ENCODE data around the gene ITPRIPL2.

Gene ITPRIPL2

DNA sequence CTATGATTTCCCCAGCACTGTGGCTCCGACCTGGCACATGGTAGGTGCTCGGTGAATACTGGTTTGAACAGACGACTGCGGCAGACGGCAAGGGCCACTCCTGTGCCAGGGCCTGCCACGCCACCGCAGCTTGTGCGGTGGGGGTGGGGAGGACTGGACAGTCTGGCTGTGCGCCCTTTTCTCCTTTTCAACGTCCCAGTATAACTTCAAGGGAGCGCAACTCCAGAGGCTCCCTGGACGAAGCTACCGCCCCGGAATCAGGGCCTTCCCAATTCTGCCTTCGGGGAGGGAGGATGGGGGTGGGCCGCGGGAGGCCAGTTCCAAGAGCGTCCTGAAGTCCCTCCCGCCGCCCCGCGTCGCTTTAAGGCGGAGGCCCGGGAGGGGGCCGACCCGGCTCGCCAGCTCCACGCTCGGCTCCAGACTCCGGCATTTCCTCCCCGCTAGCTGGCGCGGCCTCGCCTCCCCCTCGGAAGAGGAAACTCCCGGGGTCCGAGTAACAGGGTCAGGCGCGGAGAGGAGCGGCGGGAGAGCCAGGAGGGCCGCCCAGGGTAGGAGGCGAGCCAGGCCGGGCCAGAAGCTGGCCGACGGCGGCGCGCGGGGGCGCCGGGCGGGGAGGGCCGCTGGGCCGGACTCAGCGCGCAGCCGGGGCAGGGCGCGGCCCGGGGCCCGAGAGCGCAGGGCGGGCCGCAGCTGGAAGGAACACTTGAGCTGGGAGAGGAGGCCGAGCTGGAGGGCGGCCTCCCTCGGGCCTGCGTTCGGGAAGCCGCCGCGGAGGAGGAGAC lies at the start of gene ITPRIPL2:
ITPRIPL2 (plus strand) TSS at position 388 of the 782 bp plus-strand sequence. CDS start 498 bp downstream, outside the sequence.
- CTCF ChIA-PET: interaction anchor here (1.1 to 3.6 kb wide), 3 partner anchors 10 to 66 kb away, joined by 3 to 15 read pairs (median 4); no protein-coding TSS in a partner anchor
- POLR2A ChIA-PET: interaction anchor here (0.6 to 1.8 kb wide), 3 partner anchors 17 to 773 kb away, joined by 5 to 12 read pairs (median 5); no protein-coding TSS in a partner anchor
- DNase-seq (ENCODE audit: extremely low spot score): peak; percentile 66
- TF ChIP-seq, protein P1, sequence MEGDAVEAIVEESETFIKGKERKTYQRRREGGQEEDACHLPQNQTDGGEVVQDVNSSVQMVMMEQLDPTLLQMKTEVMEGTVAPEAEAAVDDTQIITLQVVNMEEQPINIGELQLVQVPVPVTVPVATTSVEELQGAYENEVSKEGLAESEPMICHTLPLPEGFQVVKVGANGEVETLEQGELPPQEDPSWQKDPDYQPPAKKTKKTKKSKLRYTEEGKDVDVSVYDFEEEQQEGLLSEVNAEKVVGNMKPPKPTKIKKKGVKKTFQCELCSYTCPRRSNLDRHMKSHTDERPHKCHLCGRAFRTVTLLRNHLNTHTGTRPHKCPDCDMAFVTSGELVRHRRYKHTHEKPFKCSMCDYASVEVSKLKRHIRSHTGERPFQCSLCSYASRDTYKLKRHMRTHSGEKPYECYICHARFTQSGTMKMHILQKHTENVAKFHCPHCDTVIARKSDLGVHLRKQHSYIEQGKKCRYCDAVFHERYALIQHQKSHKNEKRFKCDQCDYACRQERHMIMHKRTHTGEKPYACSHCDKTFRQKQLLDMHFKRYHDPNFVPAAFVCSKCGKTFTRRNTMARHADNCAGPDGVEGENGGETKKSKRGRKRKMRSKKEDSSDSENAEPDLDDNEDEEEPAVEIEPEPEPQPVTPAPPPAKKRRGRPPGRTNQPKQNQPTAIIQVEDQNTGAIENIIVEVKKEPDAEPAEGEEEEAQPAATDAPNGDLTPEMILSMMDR (IDR thresholded peaks at IDR 0.05; ENCODE audit: control extremely low read depth, extremely low read depth, low read depth, missing control alignments): no peak

DNA sequence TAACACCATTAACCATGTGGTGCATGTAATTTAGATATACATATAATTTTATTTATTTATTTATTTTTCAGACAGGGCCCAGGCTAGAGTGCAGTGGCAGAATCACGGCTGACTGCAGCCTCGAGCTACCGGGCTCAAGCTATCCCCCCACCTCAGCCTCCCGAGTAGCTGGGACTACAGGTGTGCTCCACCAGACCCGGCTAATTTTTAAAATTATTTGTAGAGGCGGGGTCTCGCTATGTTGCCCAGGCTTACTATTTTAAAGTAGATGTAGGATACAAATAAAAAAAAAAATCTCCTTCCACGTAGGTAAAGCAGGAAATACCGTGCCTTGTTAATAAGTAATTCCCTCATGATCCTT lies 46.8 kb upstream of the ITPRIPL2 start:
- CTCF ChIA-PET: interaction anchor here (0.7 to 1.7 kb wide), 2 partner anchors 19 to 113 kb away, joined by 3 to 4 read pairs; no protein-coding TSS in a partner anchor
- TF ChIP-seq, protein P1 (IDR thresholded peaks at IDR 0.05; ENCODE audit: control extremely low read depth, extremely low read depth, low read depth, missing control alignments): no peak

DNA sequence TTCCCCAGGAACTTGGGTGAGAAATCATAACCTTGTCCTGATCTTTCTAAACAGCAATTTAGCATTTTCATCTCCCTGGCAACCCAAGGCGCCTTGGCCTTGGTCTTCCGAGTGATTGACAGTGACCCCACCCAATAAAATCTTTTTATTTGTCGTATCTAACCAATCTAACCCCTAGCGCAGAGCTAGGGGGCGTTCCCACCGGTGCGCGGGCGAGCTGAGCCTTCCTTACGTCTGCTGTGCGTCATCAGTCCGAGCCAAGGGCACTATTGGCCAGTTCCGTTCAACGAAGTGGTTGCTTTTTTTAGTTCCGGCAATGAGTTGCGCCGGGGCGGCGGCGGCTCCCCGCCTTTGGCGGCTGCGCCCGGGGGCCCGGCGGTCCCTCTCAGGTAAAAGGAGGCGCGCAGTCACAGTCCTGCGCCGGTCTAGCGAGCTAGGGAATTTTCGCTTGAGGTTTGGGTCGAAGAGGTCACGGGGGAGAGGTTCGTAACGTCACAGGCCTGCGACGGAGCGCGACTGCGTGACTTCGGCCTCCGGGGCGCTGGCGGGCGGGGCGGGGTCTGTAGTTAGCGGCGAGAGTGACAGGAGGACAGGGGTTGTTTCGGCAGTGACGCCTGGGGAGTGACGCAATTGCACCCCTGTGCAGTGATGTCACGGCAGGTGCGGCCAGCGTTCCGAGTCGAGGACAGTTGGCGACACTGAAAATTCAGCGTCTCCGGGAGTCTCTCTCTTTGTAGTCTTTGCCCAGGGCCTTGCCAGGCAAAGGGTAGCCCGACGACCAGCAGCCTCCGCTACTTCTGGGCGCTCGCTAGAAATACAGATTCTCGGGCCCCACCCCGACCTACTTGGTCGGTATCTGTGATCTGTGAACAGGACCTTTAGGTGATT lies 46.2 kb upstream of the ITPRIPL2 start, which contains the start of gene COQ7:
COQ7 (plus strand) TSS at position 266 of the 888 bp plus-strand sequence; CDS start at position 317, 51 bp downstream.
- CTCF ChIA-PET: interaction anchor here (0.7 to 1.7 kb wide), 2 partner anchors 18 to 112 kb away, joined by 3 to 4 read pairs; no protein-coding TSS in a partner anchor
- peak; percentile 97 for DNase-seq (ENCODE audit: extremely low spot score)
- TF ChIP-seq, protein P1 (IDR thresholded peaks at IDR 0.05; ENCODE audit: control extremely low read depth, extremely low read depth, low read depth, missing control alignments): no peak
- POLR2A ChIA-PET: interaction anchor here (0.6 to 0.7 kb wide), 3 partner anchors 42 to 444 kb away, joined by 3 to 8 read pairs (median 6); no protein-coding TSS in a partner anchor

More for the DNA sequence above, 46.8 kb upstream of the ITPRIPL2 start:
- POLR2A ChIA-PET: interaction anchor here (0.6 kb wide), 1 partner anchor 242 kb away, joined by 3 read pairs; no protein-coding TSS in a partner anchor
- DNase-seq (ENCODE audit: extremely low spot score): no peak

DNA sequence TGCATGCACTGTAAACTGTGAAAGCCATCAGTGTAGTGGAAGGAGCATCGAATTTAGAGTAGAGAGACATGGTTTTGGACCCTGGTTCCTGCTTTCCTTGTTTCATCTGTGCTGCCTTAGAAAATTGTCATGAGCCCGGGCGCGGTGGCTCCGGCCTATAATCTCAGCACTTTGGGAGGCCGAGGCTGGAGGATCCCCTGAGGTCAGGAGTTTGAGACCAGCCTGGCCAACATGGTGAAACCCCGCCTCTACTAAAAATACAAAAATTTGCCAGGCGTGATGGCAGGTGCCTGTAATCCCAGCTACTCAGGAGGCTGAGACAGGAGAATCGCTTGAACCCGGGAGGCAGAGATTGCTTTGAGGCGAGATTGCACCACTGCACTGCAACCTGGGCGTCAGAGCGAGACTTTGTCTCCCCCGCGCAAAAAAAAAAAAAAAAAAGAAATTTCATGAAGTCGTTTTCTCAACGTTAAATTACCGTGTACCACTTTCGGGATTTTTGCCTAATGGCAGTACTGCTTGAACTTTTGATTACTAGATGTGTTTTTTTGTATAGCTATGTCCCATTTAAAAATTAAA lies 45.4 kb upstream of the ITPRIPL2 start:
- DNase-seq (ENCODE audit: extremely low spot score): no peak

DNA sequence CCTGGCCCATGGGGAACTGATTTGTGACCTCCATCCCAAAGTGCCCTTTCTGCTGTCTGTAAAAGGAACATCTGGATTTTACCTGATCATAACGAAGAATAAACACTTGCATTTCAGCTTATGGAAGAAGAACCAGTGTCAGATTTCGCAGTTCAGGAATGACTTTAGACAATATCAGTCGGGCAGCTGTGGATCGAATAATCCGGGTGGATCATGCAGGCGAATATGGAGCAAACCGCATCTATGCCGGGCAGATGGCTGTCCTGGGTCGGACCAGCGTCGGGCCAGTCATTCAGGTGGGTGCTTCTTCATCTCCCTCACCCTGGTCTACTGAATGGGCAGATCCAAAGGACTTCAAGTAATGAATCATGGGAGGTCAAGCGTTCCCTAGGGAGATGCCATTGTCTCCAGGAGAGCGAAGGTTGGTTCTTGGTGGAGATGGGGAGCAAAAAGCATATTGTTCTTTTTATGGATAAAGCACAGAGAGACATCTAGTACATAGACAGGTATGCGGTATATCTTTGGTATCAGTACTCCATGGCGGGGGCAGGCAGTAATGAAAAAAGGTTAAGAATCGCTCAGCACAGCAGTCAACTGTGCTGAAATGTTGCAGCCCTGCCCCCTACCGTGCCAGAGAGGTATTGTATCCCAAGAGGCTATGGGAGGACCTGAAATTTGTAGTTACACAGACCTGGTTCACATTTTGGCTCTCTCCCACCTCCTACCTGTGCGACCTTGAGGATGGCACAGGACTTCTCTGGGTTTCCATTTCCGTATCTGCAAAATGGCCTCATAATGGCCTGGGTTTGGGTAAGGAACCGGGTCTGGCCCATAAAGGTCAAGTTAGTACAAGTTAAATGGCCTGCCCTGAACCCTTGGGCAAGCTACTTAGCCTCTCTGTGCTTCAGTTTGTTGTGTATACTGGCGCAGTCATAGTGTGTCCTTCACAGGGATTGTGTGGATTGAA lies 41.7 kb upstream of the ITPRIPL2 start:
- POLR2A ChIA-PET: interaction anchor here (1.1 kb wide), 1 partner anchor 282 kb away, joined by 5 read pairs; the partner anchor contains the start of gene RPS15A
- CTCF ChIA-PET: interaction anchor here (0.7 to 5.8 kb wide), 5 partner anchors 9 to 282 kb away, joined by 3 to 40 read pairs (median 4); partner anchors contain the start of gene RPS15A
- peak; percentile 55 for DNase-seq (ENCODE audit: extremely low spot score)
- TF ChIP-seq, protein P1 (IDR thresholded peaks at IDR 0.05; ENCODE audit: control extremely low read depth, extremely low read depth, low read depth, missing control alignments): peak; percentile 51

More for the DNA sequence above, 45.4 kb upstream of the ITPRIPL2 start:
- ChIA-PET POLR2A (interaction anchor here (0.7 kb wide), 2 partner anchors 159 to 443 kb away, joined by 7 to 8 read pairs; no protein-coding TSS in a partner anchor), CTCF (interaction anchor here (0.6 to 5.8 kb wide), 3 partner anchors 17 to 111 kb away, joined by 4 to 40 read pairs (median 4); no protein-coding TSS in a partner anchor)
- TF ChIP-seq, protein P1 (IDR thresholded peaks at IDR 0.05; ENCODE audit: control extremely low read depth, extremely low read depth, low read depth, missing control alignments): no peak
